CD14-positive monocyte (primary cell): Measurements from ENCODE around the gene MYRFL. TPM values are rescaled to one million over a fixed set of nuclear protein-coding genes. Genes with fewer than 3 reads are reported as not detected.

ENCODE experiments used
- DNase-seq, 3 donors: peaks; one replicate each; pipeline ENCODE4 v3.0.0-alpha.2; 2011 to 2022
- H2AFZ ChIP-seq: 2 replicates; pipeline ENCODE4 v1.6.0; 2012; ENCODE audit warnings: mild to moderate bottlenecking, low read depth, low read length, inconsistent platforms; ENCODE audit not compliant: insufficient read depth, poor library complexity, severe bottlenecking
- H3K27ac ChIP-seq, 2 donors: 1 replicate in 1 of 2; 2 replicates in 1 of 2; pipeline ENCODE4 v1.5.1; 2012 to 2013; ENCODE audit warnings: low read length in 2 of 2, control low read depth in 1 of 2, inconsistent platforms in 1 of 2, low read depth in 1 of 2, mild to moderate bottlenecking in 1 of 2
- H3K27me3 ChIP-seq, 2 donors: one replicate each; pipeline versions ENCODE4 v1.6.0 to v1.6.1; 2011 to 2013; ENCODE audit warnings: low read length in 2 of 2; ENCODE audit not compliant: control insufficient read depth in 2 of 2, insufficient read depth in 2 of 2
- H3K36me3 ChIP-seq, 2 donors: replicated peaks in 1 of 2; 1 replicate in 1 of 2; 2 replicates in 1 of 2; pipeline versions ENCODE4 v1.5.1 to v1.6.1; 2012 to 2013; ENCODE audit warnings: low read length in 2 of 2, control low read depth in 1 of 2, inconsistent platforms in 1 of 2, mild to moderate bottlenecking in 1 of 2; ENCODE audit not compliant: insufficient read depth in 2 of 2, control insufficient read depth in 1 of 2
- H3K4me1 ChIP-seq, 2 donors: 1 replicate in 1 of 2; 2 replicates in 1 of 2; pipeline versions ENCODE4 v1.5.1 to v1.6.1; 2012 to 2013; ENCODE audit warnings: low read length in 2 of 2, control low read depth in 1 of 2, inconsistent platforms in 1 of 2, mild to moderate bottlenecking in 1 of 2, moderate library complexity in 1 of 2; ENCODE audit not compliant: insufficient read depth in 2 of 2, control insufficient read depth in 1 of 2
- H3K4me2 ChIP-seq: replicated peaks from 2 replicates; pipeline ENCODE3; 2012; ENCODE audit warnings: low read length, moderate library complexity, mild to moderate bottlenecking; ENCODE audit not compliant: poor library complexity, severe bottlenecking; ENCODE audit errors: extremely low read depth
- H3K4me3 ChIP-seq, 3 experiments: fragments of 200-600 bp in 1 of 3; sonication (generic) in 1 of 3; replicated peaks in 1 of 3; 1 replicate in 2 of 3; 2 replicates in 1 of 3; pipeline ENCODE4 v1.5.1; 2011 to 2013; ENCODE audit warnings: low read length in 3 of 3, mild to moderate bottlenecking in 3 of 3, control low read depth in 2 of 3, low read depth in 2 of 3, inconsistent platforms in 1 of 3, moderate library complexity in 1 of 3
- H3K79me2 ChIP-seq: 2 replicates; pipeline ENCODE4 v1.6.0; 2012; ENCODE audit warnings: mild to moderate bottlenecking, control low read depth, inconsistent platforms, low read length, moderate library complexity; ENCODE audit not compliant: insufficient read depth
- H3K9ac ChIP-seq: 2 replicates; pipeline ENCODE4 v1.6.0; 2017; ENCODE audit warnings: low read length, mild to moderate bottlenecking; ENCODE audit not compliant: insufficient read depth, poor library complexity, severe bottlenecking
- H3K9me3 ChIP-seq, 2 donors: replicated peaks in 1 of 2; 1 replicate in 1 of 2; 2 replicates in 1 of 2; pipeline versions ENCODE4 v1.5.1 to v1.6.1; 2012 to 2013; ENCODE audit warnings: low read length in 2 of 2, control low read depth in 1 of 2; ENCODE audit not compliant: control insufficient read depth in 1 of 2, insufficient read depth in 1 of 2
- H4K20me1 ChIP-seq: 2 replicates; pipeline ENCODE4 v1.6.0; 2012; ENCODE audit warnings: mild to moderate bottlenecking, low read length, control low read depth, moderate library complexity; ENCODE audit not compliant: insufficient read depth
- H3K27ac Mint-ChIP-seq, 7 donors: one replicate each; pipeline ENCODE4 v1.8.0; 2020; ENCODE audit warnings: mild to moderate bottlenecking in 7 of 7, mixed read lengths in 7 of 7, moderate library complexity in 6 of 7, inconsistent platforms in 2 of 7
- H3K27me3 Mint-ChIP-seq, 3 donors: one replicate each; pipeline ENCODE4 v1.8.0; 2021 to 2022; ENCODE audit warnings: low read depth in 3 of 3, mild to moderate bottlenecking in 3 of 3, mixed read lengths in 3 of 3, moderate library complexity in 3 of 3, inconsistent platforms in 1 of 3
- H3K36me3 Mint-ChIP-seq, 2 donors: one replicate each; pipeline ENCODE4 v1.8.0; 2020; ENCODE audit warnings: mixed read lengths in 2 of 2, inconsistent platforms in 1 of 2, mild to moderate bottlenecking in 1 of 2
- H3K4me1 Mint-ChIP-seq: one replicate; pipeline ENCODE4 v1.8.0; 2020; ENCODE audit warnings: mild to moderate bottlenecking, mixed read lengths
- H3K4me3 Mint-ChIP-seq, 2 donors: one replicate each; pipeline ENCODE4 v1.8.0; 2020; ENCODE audit warnings: mild to moderate bottlenecking in 2 of 2, mixed read lengths in 2 of 2, moderate library complexity in 1 of 2
- H3K9me3 Mint-ChIP-seq, 7 donors: one replicate each; pipeline ENCODE4 v1.8.0; 2020 to 2022; ENCODE audit warnings: mixed read lengths in 7 of 7, mild to moderate bottlenecking in 6 of 7, moderate library complexity in 6 of 7, inconsistent platforms in 2 of 7
- WGBS: methylation state at CpG from one replicate; pipeline ENCODE4 v1.1.5; 2013; ENCODE audit warnings: missing lambda C conversion rate; ENCODE audit not compliant: insufficient coverage; 5-methylcytosine and 5-hydroxymethylcytosine counted together
- intact Hi-C, 2 donors: fragments of 100-400 bp; cut with micrococcal nuclease; formaldehyde crosslinking; loops; one replicate each; pipeline versions ENCODE4 v1.15.0 to v1.15.1; 2023
- polyA minus RNA-seq: library from RNA; depleted of rRNA, polyadenylated mRNA; stranded (reverse); fragments of >200 nt; gene quantifications from 2 replicates; pipeline ENCODE4 v1.2.3, GENCODE V29; 2012
- polyA plus RNA-seq, 3 donors: library from polyadenylated mRNA; depleted of rRNA in 1 of 3; unstranded in 2 of 3; stranded (reverse) in 1 of 3; fragments of 300-500 nt in 2 of 3; fragments of >200 nt in 1 of 3; fragmentation: Illumina TruSeq in 2 of 3; gene quantifications; 1 replicate in 2 of 3; 2 replicates in 1 of 3; pipeline ENCODE4 v1.2.3, GENCODE V29; 2012 to 2021
- total RNA-seq, 12 experiments: library from RNA in 1 of 12; stranded (reverse) in 1 of 12; fragments of 120-200 nt in 1 of 12; gene quantifications; one replicate each; pipeline ENCODE4 v1.2.4 and lab custom pipeline; 2013 to 2026; ENCODE audit warnings: mixed read lengths in 6 of 12, inconsistent platforms in 1 of 12
- TF ChIP-seq, protein P1 (sequence below): fragments of 200-600 bp; IDR thresholded peaks from one replicate; pipeline ENCODE4 v1.8.0; 2022; ENCODE audit warnings: antibody characterized with exemption, mild to moderate bottlenecking

The MYRFL gene
- not detected for total RNA-seq (2013)
- polyA plus RNA-seq: not detected
- not detected in 2 replicates for polyA minus RNA-seq
- 0 to 2.4 (median 0.21) reads per million in 11 experiments for total RNA-seq (lab: John Stamatoyannopoulos, UW)

DNA sequence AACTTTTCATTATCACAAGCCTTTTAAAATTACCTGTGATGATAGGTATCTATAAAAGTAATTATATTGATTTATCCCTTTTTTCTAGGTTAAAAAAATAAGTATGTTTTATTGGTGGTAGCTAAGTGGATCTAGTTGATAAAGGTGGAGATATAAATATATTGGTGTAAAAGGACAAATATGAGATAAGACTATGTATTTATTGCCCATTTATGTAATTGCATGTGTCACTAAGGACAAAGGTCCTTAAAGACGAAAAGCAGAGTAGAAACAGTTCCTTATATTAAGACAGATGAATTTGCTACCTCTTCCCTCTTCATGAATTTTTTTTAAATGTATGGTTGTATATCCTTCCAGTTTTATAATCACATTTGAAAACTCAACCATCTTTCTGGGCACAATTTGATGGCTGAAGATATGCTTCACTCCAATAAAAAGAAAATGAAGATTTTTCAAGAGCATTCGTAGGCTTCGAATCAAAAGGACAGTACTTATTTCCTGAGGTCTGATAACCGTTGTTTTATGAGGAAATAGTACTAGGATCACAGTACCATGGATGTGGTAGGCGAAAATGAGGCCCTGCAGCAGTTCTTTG, at the start of gene MYRFL:
Gene MYRFL, plus strand, starts transcription at position 262 of the 595 bp plus-strand sequence. Its CDS starts 291 bp downstream, at position 553.
- H3K9me3 Mint-ChIP-seq: no peaks in the 10 kb centered on the region
- H3K36me3 Mint-ChIP-seq: no peaks in the 10 kb centered on the region
- Histone ChIP-seq H3K27me3 (no peaks in the 10 kb centered on the region), H3K79me2 (no peaks in the 10 kb centered on the region), H3K4me2 (no peak within 1 kb of the TSS), H3K9ac (no peak within 1 kb of the TSS), H3K4me3 (no peak within 1 kb of the TSS), H3K36me3 (no peaks in the 10 kb centered on the region), H3K27ac (no peak within 1 kb of the TSS), H4K20me1 (no peaks in the 10 kb centered on the region), H2AFZ (no peak within 1 kb of the TSS), H3K4me1 (no peaks in the 10 kb centered on the region), H3K9me3 (no peaks in the 10 kb centered on the region)
- TF ChIP-seq, protein P1, sequence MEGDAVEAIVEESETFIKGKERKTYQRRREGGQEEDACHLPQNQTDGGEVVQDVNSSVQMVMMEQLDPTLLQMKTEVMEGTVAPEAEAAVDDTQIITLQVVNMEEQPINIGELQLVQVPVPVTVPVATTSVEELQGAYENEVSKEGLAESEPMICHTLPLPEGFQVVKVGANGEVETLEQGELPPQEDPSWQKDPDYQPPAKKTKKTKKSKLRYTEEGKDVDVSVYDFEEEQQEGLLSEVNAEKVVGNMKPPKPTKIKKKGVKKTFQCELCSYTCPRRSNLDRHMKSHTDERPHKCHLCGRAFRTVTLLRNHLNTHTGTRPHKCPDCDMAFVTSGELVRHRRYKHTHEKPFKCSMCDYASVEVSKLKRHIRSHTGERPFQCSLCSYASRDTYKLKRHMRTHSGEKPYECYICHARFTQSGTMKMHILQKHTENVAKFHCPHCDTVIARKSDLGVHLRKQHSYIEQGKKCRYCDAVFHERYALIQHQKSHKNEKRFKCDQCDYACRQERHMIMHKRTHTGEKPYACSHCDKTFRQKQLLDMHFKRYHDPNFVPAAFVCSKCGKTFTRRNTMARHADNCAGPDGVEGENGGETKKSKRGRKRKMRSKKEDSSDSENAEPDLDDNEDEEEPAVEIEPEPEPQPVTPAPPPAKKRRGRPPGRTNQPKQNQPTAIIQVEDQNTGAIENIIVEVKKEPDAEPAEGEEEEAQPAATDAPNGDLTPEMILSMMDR: no peak
- peaks cover 2 to 5% (median 5%) of the 10 kb centered on the region in 3 donors for H3K27me3 Mint-ChIP-seq
- H3K4me3 Mint-ChIP-seq: no peak within 1 kb of the TSS
- intact Hi-C loops: no loop called here
- peaks cover 2% of the 10 kb centered on the region for H3K4me1 Mint-ChIP-seq
- H3K27ac Mint-ChIP-seq: no peak within 1 kb of the TSS
- 77% methylated on average over 2 of the region's 5 CpGs for WGBS
- no peak for DNase-seq

DNA sequence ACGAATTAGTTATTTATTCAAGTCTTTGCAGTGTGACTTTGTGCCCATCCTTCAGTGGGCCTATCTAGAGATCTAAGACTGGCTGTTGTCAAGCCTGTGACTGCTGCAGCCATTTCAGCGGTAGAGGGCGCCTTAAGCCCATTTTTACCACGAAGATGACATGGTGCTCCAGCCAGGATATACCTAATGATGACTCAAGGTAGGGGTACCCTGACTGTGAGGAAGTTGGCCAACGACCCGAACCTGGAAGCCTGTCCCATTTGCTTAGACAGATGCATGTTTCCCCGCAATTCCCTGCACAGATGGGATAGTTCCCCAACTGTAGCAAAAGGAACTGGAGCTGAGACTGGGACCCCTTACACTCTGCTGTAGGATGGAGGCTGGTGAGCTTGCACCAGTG, 45.1 kb upstream of the MYRFL start:
- H3K27ac ChIP-seq: no peak overlapping the region
- no peak for DNase-seq
- no peak overlapping the region for H3K4me3 ChIP-seq
- H3K4me2 ChIP-seq: no peak overlapping the region
- no peak overlapping the region for H2AFZ ChIP-seq
- Mint-ChIP-seq H3K9me3 (peaks cover 14 to 24% (median 22%) of the 10 kb centered on the region in 7 donors), H3K27ac (no peak overlapping the region), H3K36me3 (peaks cover 26 to 31% of the 10 kb centered on the region in 2 donors), H3K4me3 (no peak overlapping the region), H3K27me3 (no peaks in the 10 kb centered on the region), H3K4me1 (no peaks in the 10 kb centered on the region)
- H3K9ac ChIP-seq: no peak overlapping the region
- no peaks in the 10 kb centered on the region for H3K4me1 ChIP-seq
- H3K27me3 ChIP-seq: no peaks in the 10 kb centered on the region
- 95% methylated on average over 5 of the region's 7 CpGs for WGBS
- peaks cover 0 to 11% of the 10 kb centered on the region in 2 donors for H3K36me3 ChIP-seq
- H3K79me2 ChIP-seq: no peaks in the 10 kb centered on the region
- H4K20me1 ChIP-seq: no peaks in the 10 kb centered on the region
- TF ChIP-seq, protein P1: no peak
- peaks cover 9 to 13% of the 10 kb centered on the region in 2 donors for H3K9me3 ChIP-seq
- intact Hi-C loops: no loop called here
